GM18498 (cell line): ENCODE data around the gene SYNDIG1.

Source experiments
- ATAC-seq: cut with Tn5 transposase; IDR thresholded peaks from one replicate; pipeline ENCODE4 v1.9.1; 2021; ENCODE audit warnings: mild to moderate bottlenecking, moderate library complexity; ENCODE audit not compliant: unreplicated experiment

Gene SYNDIG1

DNA sequence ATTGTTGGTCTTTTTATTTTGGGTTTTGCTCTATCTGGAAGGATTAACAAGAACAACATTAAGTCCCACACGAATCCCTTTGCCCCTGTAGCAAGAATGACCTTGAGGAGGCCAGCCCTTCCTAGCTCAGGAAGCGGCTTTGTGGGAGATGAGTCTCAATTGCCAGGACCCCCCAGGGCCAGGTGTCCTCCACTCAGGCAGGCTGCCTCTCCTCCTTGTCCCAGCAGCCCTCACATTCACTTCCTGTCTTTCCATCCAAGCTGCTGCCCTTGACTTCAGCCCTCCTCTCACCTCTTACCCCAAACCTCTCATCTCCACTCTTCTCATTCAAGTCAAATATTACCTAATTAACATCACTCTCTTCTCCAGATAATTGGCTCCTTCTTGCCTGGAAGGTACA lies 22.6 kb upstream of the SYNDIG1 start:
- no peak for ATAC-seq

DNA sequence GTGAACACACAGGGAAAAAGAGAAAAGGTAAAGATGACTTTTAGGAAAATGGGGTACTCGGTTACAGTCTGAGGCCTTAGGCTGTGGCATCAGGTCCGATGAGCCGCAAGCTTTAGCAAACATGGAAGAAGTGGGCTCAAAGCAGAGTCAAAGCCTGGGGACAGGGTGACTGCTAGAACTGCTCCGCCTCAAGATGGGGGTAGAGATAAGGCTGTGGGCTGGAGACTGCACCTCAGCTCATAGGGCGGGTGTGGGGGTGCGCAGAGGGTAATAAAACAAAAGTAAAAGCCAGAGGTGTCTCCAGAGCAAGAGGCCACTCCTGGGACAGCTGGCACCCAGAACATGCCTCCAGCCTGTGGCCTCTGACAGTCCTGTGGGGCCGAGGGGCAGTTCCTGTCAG lies 21.3 kb upstream of the SYNDIG1 start:
- no peak for ATAC-seq

GRCh38 chr20:24449026-24449720 lies 20.3 kb upstream of the SYNDIG1 start:
- ATAC-seq: no peak

- ATAC-seq: no peak
Observed at GRCh38 chr20:24450177-24450576, 19.3 kb upstream of the SYNDIG1 start.

GRCh38 chr20:24450624-24451376 lies 18.6 kb upstream of the SYNDIG1 start:
- no peak for ATAC-seq

- no peak for ATAC-seq
Observed at GRCh38 chr20:24451428-24451827, 18.0 kb upstream of the SYNDIG1 start.

GRCh38 chr20:24452016-24452415 lies 17.4 kb upstream of the SYNDIG1 start:
- no peak for ATAC-seq

GRCh38 chr20:24452498-24453127 lies 16.8 kb upstream of the SYNDIG1 start:
- no peak for ATAC-seq

DNA sequence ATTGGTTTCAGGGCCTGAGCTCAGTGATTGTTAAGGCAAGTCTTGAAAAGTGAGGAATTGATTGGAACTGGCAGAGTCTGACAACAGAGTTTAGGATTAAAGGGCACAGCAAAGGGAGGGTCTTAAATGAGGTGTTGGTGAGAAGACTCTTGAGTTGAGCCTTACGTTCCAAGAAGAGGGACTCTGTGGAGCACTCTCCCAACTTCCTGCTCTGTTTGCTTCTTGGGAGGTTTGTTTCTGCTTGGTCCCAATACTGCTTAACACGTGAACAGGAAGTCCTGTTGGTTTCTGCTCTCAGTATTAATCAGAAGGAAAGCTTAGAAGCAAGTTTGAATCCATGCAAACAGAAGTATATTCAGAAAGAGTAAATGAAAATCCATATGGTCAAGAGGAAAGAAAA lies 15.6 kb upstream of the SYNDIG1 start:
- ATAC-seq: no peak

DNA sequence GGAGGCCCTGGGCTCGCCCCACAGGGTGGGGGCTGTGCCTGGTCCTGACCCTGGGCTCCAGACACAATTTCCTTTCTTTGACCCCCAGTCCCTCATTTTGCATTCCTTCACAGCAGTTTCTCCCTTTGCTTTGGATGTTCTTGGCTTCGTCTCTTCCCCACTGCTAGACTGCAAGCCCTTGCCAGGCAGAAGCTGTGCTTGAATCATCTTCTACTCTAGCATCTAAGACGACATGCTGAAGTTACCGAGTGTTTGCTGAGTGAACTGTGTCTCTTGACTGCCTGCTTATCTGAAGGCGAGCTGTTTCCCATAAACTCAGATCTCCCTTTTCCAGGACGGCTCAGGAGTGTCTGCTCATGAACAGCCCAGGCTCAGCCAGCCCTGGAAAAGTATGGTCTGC lies 14.3 kb upstream of the SYNDIG1 start:
- no peak for ATAC-seq

DNA sequence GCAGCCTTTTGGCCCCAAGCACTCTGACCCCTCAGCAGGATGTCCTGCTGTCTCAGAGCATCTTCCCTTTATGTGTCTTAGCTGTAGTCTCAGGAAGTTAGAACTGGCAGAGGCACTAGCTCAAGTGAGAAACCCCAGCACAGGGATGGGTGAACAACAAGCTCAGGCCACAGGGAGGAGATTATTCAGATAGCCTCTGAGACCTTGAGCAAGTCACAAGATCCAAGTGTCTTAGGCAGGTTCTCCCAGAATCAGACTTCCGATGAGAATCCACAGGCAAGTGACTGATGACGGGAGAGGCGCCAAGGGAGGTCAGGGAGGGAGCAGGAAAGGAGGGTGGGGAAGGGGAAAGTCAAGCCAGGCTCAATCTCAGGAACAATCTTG lies 13.0 kb upstream of the SYNDIG1 start:
- ATAC-seq: no peak

DNA sequence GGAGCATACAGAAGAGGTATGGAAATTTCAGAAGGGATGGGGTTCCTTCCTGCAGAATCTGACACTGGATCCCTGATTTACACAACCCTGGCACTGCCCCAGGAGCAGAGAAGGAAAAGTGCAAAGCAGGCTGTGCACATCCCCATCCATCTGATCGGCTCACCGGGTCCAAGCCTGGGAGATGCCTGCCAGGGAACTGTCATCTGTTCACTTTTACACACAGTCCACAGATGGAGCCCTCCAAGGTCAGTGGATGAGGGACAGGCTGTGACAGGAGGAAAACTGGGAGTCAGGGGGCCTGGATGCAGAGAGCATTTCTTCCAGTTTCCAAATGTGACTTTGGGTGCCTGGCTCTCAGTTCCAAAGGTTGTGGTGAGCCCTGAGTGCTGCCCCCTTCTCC lies 11.0 kb upstream of the SYNDIG1 start:
- no peak for ATAC-seq

DNA sequence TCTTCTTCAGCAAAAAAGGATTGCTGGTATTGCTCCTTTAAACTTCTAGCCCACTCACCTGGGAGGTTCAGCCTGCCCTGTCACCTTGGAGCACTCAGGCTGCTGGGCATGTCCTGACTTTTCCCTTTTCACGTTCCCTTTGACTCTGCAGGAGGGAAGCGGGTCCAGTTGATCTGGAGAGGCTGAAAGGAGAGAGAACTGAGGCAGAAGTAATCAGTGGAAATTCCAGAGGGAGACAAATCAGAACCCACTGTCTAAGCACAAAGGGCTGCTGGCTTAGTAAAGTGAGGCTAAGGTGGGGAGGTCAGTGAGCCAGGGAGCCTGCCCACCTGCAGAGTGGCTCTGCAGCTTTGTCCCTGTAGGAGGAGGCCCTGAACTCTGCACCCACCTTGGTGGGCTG lies 9.7 kb upstream of the SYNDIG1 start:
- ATAC-seq: no peak

DNA sequence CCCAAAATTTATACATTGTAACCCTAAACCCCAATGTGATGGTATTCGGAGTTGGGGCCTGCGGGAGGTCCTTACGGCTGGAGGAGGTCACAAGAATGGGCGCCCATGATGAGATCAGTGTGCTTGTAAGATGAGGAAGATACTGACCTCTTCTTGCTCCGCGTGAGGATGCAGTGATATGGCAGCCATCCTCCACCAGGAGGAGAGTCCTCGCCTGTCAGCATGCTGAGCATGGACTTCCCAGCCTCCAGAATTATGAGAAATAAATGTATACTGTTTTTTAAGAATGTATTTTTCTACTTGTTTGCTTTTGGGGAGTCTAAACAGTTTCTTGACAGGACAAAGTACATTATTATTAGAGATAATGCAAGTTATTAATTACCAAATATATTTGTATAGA lies 8.7 kb upstream of the SYNDIG1 start:
- ATAC-seq: no peak

- no peak for ATAC-seq
Observed at GRCh38 chr20:24461848-24462247, 7.6 kb upstream of the SYNDIG1 start.

GRCh38 chr20:24462460-24463010 lies 6.9 kb upstream of the SYNDIG1 start:
- ATAC-seq: no peak

- no peak for ATAC-seq
Observed at GRCh38 chr20:24465159-24465558, 4.3 kb upstream of the SYNDIG1 start.

GRCh38 chr20:24465730-24466129 lies 3.7 kb upstream of the SYNDIG1 start:
- ATAC-seq: no peak

DNA sequence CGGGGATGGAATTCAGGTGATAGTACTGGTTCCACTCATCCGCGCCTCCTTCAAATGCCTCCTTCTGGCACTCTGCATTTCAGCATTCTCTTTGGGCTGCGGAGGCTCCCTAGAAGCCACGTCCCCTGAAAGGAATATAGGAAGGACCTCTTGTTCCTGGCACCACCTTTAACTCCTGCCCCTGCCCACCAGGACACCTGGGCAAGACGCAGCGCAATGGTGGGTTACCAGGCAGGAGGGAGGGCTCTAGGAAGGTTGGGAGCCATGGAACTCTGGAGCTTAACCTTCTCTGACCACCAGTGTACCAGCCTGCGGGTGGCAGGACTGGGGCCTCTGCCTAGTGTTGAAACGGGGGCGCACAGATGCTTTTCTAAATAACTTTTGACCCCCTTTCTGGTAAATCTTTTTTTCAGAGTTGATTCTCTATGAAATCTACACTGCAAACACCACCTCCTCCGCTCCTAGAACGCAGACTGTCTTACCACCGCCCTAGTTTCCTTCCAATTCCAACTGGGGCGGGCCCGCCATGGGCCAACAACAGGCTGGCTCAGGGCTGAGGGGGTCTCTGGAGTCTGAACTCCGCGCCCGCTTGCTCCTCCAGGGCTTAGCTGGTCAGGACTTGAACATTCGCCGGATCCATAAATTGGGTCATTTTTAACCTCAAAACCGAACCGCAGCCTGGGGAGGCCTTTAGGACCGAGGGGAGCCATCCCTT lies 871 bp upstream of the SYNDIG1 start:
- no peak for ATAC-seq

DNA sequence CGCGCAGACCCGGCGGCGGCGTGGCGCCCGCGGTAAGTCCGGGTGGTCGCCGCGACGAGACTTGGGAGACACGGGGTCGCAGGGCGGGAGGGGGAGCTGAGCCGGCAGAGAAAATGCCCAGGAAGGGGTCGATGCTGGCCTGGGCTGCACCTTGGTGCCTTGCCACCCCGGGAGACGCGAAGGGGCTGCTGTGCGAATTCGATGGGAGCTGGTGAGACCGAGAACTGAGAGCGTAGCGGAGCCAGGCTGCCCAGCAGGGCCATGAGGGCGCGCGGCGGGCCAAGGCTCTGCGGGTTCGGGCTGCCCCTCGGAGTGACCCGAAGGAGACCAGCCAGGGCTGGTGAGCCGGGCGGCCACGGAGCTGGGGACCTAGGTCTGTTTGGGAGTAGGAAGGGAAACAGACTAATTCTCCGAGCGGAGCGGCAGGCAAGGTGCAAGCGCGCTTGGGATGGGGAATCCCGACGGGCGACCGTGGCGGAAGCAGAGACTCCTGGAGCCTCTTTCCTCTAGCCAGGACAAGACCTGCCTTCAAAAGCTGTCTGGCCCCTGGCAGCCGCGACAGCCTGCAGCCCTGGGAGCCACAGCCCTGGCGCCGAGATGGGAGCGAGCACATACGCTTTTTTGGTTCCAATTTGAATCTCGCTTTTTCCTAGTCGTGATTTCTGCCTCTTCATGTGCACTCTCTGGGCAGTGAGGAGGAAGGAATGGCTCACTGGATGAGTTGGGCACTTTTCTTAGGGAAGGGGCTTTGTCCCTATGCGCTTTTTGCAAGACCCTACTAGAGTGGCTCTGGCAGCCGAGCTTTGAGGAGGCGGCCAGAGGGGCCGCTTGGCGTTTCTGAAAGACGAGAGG lies 691 bp downstream of the SYNDIG1 start:
- no peak for ATAC-seq
